ENCODE data around the gene LONRF2.

Gene LONRF2

DNA sequence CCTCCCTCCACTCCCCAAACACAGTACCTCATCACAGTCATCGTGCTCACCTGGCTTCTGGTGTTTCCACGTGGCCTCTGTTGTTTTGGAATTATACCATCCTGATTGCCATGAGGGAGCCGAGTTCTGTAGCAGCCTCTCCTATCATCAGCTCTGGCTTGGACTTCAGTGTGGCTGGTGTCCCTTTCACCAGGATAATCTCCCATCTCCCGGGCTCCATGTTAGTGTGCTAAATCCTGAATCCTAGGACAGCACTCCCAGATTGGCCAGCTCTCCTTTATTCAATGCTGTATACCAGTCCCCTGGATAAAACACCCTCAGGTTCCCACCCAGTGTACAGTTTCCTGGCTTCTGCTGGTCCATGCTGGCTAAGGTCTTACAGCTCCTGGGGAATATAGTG is 53.3 kb downstream of the LONRF2 start:
- Histone ChIP-seq H3K27me3 (ENCODE audit: control insufficient read depth in 5 of 5, insufficient read depth in 4 of 5, low read length in 5 of 5) (no peaks in the 10 kb centered on the region), H3K36me3 (ENCODE audit: control insufficient read depth in 5 of 5, insufficient read depth in 5 of 5, low read length in 5 of 5) (no peaks in the 10 kb centered on the region), H3K9me3 (ENCODE audit: control insufficient read depth in 5 of 5, low read length in 5 of 5) (no peaks in the 10 kb centered on the region), H3K27ac (ENCODE audit: low read depth, low read length) (no peak overlapping the region), H3K9ac (ENCODE audit: low read length in 5 of 5) (no peak overlapping the region), H3K4me1 (ENCODE audit: control insufficient read depth in 5 of 5, insufficient read depth in 5 of 5, low read length in 5 of 5) (peaks cover 0 to 17% (median 3%) of the 10 kb centered on the region in 5 donors), H3K4me3 (ENCODE audit: low read depth in 1 of 5, low read length in 5 of 5) (no peak overlapping the region)

DNA sequence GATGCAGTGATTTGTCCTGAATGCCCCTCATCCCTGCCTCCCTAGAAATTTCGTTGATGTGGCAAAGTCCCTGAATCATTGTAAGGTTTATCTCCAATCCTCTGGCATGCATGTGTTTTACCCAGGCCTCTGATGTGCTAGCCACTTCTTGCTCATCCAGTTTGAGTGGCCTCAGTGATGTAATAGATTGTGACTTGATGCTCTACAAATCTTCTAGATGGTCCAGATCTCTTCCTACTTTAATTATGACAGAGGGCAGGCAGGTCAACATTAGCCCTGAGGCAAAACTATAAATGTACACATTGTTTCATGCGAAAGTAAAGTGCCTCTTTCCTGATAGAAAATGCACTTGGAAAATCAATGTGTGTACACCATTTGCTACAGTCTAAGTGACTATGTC is 54.5 kb downstream of the LONRF2 start:
- no peaks in the 10 kb centered on the region for H3K36me3 ChIP-seq (ENCODE audit: control insufficient read depth in 5 of 5, insufficient read depth in 5 of 5, low read length in 5 of 5)
- H3K9me3 ChIP-seq (ENCODE audit: control insufficient read depth in 5 of 5, low read length in 5 of 5): no peaks in the 10 kb centered on the region
- H3K27ac ChIP-seq (ENCODE audit: low read depth, low read length): no peak overlapping the region
- H3K4me3 ChIP-seq (ENCODE audit: low read depth in 1 of 5, low read length in 5 of 5): no peak overlapping the region
- H3K27me3 ChIP-seq (ENCODE audit: control insufficient read depth in 5 of 5, insufficient read depth in 4 of 5, low read length in 5 of 5): no peaks in the 10 kb centered on the region
- no peak overlapping the region for H3K9ac ChIP-seq (ENCODE audit: low read length in 5 of 5)
- peaks cover 0 to 13% (median 3%) of the 10 kb centered on the region in 5 donors for H3K4me1 ChIP-seq (ENCODE audit: control insufficient read depth in 5 of 5, insufficient read depth in 5 of 5, low read length in 5 of 5)

DNA sequence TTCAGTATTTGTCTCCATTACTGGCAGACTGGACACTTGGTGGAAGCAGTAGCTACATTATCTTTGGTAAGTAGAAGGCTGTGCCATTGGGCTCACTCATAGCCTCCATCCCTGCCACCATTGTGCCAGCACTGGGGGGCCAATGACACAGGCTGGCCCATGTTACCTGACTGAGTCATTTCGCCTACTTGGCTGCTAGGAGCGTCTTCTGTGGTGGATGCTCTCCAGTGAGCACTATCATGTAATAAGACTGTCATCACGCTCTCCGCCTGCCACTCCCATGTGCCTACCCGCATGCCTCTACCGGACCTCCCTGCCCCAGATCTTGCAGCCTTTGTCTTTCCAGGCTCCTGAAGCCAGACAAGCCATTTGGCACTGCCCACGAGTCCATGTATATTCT is 56.2 kb downstream of the LONRF2 start:
- Histone ChIP-seq H3K4me3 (ENCODE audit: low read depth in 1 of 5, low read length in 5 of 5) (no peak overlapping the region), H3K36me3 (ENCODE audit: control insufficient read depth in 5 of 5, insufficient read depth in 5 of 5, low read length in 5 of 5) (no peaks in the 10 kb centered on the region), H3K27ac (ENCODE audit: low read depth, low read length) (no peak overlapping the region), H3K4me1 (ENCODE audit: control insufficient read depth in 5 of 5, insufficient read depth in 5 of 5, low read length in 5 of 5) (peaks cover 0 to 8% (median 0%) of the 10 kb centered on the region in 5 donors), H3K9me3 (ENCODE audit: control insufficient read depth in 5 of 5, low read length in 5 of 5) (no peaks in the 10 kb centered on the region), H3K9ac (ENCODE audit: low read length in 5 of 5) (no peak overlapping the region), H3K27me3 (ENCODE audit: control insufficient read depth in 5 of 5, insufficient read depth in 4 of 5, low read length in 5 of 5) (no peaks in the 10 kb centered on the region)

DNA sequence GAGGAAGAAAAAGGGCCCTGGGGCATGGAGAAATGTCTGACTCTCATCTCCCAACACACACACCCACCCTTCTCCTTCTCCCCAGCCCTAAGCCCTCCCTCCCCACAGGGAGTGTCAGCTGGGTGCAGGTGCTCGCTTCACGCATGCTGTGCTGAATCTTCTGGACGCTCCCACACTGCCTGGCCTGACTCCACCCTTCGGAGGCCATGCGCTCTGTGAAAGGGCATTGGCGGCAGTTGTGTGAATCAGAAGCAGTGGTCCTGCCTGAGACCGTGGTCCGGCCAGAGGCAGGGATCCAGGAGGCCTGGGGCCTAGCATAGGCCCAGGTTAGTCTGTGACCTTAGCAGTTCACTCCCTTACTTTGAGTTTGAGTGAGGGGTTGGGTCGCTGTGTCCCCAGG is 57.1 kb downstream of the LONRF2 start:
- Histone ChIP-seq H3K9ac (ENCODE audit: low read length in 5 of 5) (no peak overlapping the region), H3K36me3 (ENCODE audit: control insufficient read depth in 5 of 5, insufficient read depth in 5 of 5, low read length in 5 of 5) (no peaks in the 10 kb centered on the region), H3K4me1 (ENCODE audit: control insufficient read depth in 5 of 5, insufficient read depth in 5 of 5, low read length in 5 of 5) (peaks cover 0 to 11% (median 0%) of the 10 kb centered on the region in 5 donors), H3K27me3 (ENCODE audit: control insufficient read depth in 5 of 5, insufficient read depth in 4 of 5, low read length in 5 of 5) (no peaks in the 10 kb centered on the region), H3K9me3 (ENCODE audit: control insufficient read depth in 5 of 5, low read length in 5 of 5) (no peaks in the 10 kb centered on the region), H3K4me3 (ENCODE audit: low read depth in 1 of 5, low read length in 5 of 5) (no peak overlapping the region), H3K27ac (ENCODE audit: low read depth, low read length) (no peak overlapping the region)

DNA sequence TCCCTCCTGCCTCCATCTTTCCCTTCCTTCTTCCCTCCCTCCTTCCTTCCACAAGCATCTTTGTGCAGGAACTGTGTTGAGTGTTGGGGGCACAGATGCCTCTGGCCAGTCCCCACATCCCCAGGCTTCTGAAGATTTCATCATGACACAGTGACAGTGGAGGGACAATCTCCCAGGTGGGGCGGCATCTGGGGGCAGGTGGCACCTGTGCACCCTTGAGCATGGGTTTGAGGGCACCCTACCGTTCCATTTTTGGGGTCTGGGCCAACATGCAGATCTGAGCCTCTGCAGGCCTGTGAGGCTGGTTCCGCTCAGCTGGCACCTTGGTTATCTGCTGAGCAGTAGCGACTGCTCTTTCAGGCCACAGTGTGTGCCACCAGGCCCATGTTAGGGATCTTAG is 57.6 kb downstream of the LONRF2 start:
- Histone ChIP-seq H3K4me3 (ENCODE audit: low read depth in 1 of 5, low read length in 5 of 5) (no peak overlapping the region), H3K9ac (ENCODE audit: low read length in 5 of 5) (no peak overlapping the region), H3K36me3 (ENCODE audit: control insufficient read depth in 5 of 5, insufficient read depth in 5 of 5, low read length in 5 of 5) (no peaks in the 10 kb centered on the region), H3K4me1 (ENCODE audit: control insufficient read depth in 5 of 5, insufficient read depth in 5 of 5, low read length in 5 of 5) (peaks cover 0 to 9% (median 0%) of the 10 kb centered on the region in 5 donors), H3K27me3 (ENCODE audit: control insufficient read depth in 5 of 5, insufficient read depth in 4 of 5, low read length in 5 of 5) (no peaks in the 10 kb centered on the region), H3K27ac (ENCODE audit: low read depth, low read length) (no peak overlapping the region), H3K9me3 (ENCODE audit: control insufficient read depth in 5 of 5, low read length in 5 of 5) (no peaks in the 10 kb centered on the region)

DNA sequence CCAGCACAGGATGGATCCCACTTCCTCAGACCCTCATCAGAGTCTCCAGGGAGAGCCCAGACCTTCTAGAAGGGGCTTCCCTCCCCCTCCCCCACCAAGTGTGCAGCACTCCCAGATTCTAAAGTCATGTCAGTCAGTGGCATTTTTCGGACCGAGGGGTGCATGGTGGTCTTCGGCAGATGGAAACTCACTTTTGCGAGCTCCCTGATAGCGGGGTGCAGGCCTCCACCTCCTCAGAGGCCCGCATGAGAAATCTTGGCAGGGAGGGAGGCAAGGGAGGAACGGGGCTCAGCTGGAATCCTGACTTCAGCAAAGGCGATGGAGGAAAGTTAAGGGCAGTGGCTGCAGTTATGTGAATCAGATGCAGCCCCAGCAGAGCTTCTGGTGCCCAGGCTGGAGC is 58.2 kb downstream of the LONRF2 start:
- no peak overlapping the region for H3K4me3 ChIP-seq (ENCODE audit: low read depth in 1 of 5, low read length in 5 of 5)
- H3K9ac ChIP-seq (ENCODE audit: low read length in 5 of 5): no peak overlapping the region
- no peak overlapping the region for H3K27ac ChIP-seq (ENCODE audit: low read depth, low read length)
- H3K4me1 ChIP-seq (ENCODE audit: control insufficient read depth in 5 of 5, insufficient read depth in 5 of 5, low read length in 5 of 5): peaks cover 0 to 9% (median 0%) of the 10 kb centered on the region in 5 donors
- no peaks in the 10 kb centered on the region for H3K27me3 ChIP-seq (ENCODE audit: control insufficient read depth in 5 of 5, insufficient read depth in 4 of 5, low read length in 5 of 5)
- H3K9me3 ChIP-seq (ENCODE audit: control insufficient read depth in 5 of 5, low read length in 5 of 5): no peaks in the 10 kb centered on the region
- H3K36me3 ChIP-seq (ENCODE audit: control insufficient read depth in 5 of 5, insufficient read depth in 5 of 5, low read length in 5 of 5): no peaks in the 10 kb centered on the region

DNA sequence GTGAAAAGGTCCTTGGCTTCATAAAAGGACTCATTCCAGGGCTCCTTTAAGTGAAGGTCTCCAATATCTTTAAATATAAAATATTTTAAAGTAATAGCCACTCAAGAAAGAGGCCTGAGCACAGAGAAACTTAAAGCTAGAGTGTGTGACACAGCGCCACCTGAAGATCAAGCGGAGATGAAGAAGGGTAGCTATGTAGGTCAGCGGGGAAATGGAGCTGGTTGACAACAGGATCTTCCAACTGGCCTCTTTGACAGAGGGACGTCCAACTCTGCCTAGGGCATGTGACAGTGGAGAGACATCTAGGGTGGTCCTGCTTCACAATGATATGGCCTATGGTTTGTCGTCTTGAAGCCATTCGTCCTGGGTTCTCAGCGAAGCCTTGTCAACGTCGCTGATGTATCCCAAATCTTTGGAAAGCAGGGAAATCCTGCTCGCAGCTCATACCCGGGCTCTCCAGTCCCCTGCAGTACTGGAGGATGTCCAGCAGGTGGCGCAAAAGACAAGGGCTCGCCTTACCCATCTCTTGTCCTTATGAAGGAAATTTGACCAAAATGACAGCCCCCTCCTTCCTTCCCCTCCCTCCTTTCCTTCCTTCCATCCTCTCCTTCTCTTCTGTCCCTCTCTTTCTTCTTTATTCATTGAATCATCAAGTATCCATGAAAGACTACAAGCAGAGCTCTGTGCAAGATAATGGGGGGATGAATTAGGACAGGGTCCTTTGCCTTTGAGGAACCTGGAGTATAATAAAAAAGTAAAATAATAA is 59.6 kb downstream of the LONRF2 start:
- no peaks in the 10 kb centered on the region for H3K9me3 ChIP-seq (ENCODE audit: control insufficient read depth in 5 of 5, low read length in 5 of 5)
- no peak overlapping the region for H3K4me3 ChIP-seq (ENCODE audit: low read depth in 1 of 5, low read length in 5 of 5)
- H3K4me1 ChIP-seq (ENCODE audit: control insufficient read depth in 5 of 5, insufficient read depth in 5 of 5, low read length in 5 of 5): peaks cover 0 to 9% (median 0%) of the 10 kb centered on the region in 5 donors
- H3K27me3 ChIP-seq (ENCODE audit: control insufficient read depth in 5 of 5, insufficient read depth in 4 of 5, low read length in 5 of 5): no peaks in the 10 kb centered on the region
- H3K36me3 ChIP-seq (ENCODE audit: control insufficient read depth in 5 of 5, insufficient read depth in 5 of 5, low read length in 5 of 5): no peaks in the 10 kb centered on the region
- no peak overlapping the region for H3K9ac ChIP-seq (ENCODE audit: low read length in 5 of 5)
- H3K27ac ChIP-seq (ENCODE audit: low read depth, low read length): no peak overlapping the region

DNA sequence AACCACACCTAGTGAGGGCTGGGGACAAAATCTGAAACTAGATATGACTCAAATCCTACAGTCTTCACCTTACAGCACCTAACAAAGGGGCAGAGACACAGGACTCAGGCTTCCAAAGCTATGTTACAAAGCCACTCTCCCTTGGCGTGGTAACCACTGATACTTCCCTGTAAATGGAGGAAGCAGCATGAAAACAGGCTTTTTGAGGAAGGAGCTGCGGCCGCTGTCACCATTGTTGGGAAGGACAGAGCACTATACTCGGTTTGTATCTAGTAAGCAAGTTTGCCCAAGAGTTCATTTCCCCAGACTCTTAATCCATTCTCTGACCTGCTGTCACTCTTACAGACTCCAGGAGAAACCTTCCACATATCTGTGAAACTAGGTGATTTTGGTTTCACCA is 60.3 kb downstream of the LONRF2 start:
- Histone ChIP-seq H3K9ac (ENCODE audit: low read length in 5 of 5) (no peak overlapping the region), H3K9me3 (ENCODE audit: control insufficient read depth in 5 of 5, low read length in 5 of 5) (no peaks in the 10 kb centered on the region), H3K4me3 (ENCODE audit: low read depth in 1 of 5, low read length in 5 of 5) (no peak overlapping the region), H3K36me3 (ENCODE audit: control insufficient read depth in 5 of 5, insufficient read depth in 5 of 5, low read length in 5 of 5) (no peaks in the 10 kb centered on the region), H3K27ac (ENCODE audit: low read depth, low read length) (no peak overlapping the region), H3K4me1 (ENCODE audit: control insufficient read depth in 5 of 5, insufficient read depth in 5 of 5, low read length in 5 of 5) (peaks cover 0 to 9% (median 0%) of the 10 kb centered on the region in 5 donors), H3K27me3 (ENCODE audit: control insufficient read depth in 5 of 5, insufficient read depth in 4 of 5, low read length in 5 of 5) (no peaks in the 10 kb centered on the region)

DNA sequence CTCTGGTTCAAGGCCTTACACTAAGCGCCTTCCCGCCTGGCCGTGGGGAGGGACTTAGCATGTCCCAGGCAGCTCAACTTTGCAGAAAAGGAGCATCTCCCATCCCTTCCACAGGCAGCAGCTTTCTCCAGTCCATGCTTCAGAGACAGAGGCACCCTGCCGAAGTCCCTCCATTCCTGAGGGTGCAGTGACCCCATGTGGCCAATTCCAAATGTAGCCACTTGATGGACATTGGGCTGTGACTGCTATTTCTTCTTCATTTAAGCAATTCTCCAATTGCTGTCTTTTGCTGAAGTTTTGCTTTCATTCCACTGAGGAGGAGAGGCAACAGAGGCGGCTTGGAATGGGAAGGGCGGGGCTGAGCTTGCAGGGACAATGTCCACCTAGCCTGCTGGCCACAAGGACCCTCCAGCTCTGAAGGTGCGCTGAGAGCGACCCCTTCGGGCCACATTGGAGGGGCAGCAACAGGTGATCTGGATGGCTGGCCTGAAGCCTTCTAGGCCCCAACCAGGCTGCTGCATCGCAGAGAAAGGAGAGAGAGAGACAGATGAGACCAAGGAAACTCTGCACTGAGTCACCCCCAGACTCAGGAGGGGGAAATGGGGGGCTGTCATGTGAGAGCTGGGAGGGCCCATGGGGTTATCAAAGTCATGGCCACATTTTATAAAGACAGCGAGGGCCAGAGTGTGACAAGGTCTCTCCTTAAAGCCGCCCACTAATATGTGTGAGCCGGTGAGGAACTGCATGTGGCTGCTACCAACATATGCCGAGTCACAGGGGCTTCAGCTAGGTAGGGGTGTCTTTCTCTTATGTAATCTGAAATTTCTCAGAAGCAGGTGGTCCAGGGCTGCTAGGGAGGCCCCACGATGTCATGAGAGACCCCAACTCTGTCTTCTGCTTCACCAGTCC is 61.3 kb downstream of the LONRF2 start:
- Histone ChIP-seq H3K4me1 (ENCODE audit: control insufficient read depth in 5 of 5, insufficient read depth in 5 of 5, low read length in 5 of 5) (peaks cover 0 to 9% (median 0%) of the 10 kb centered on the region in 5 donors), H3K27ac (ENCODE audit: low read depth, low read length) (no peak overlapping the region), H3K27me3 (ENCODE audit: control insufficient read depth in 5 of 5, insufficient read depth in 4 of 5, low read length in 5 of 5) (no peaks in the 10 kb centered on the region), H3K36me3 (ENCODE audit: control insufficient read depth in 5 of 5, insufficient read depth in 5 of 5, low read length in 5 of 5) (no peaks in the 10 kb centered on the region), H3K9ac (ENCODE audit: low read length in 5 of 5) (no peak overlapping the region), H3K9me3 (ENCODE audit: control insufficient read depth in 5 of 5, low read length in 5 of 5) (no peaks in the 10 kb centered on the region), H3K4me3 (ENCODE audit: low read depth in 1 of 5, low read length in 5 of 5) (no peak overlapping the region)

DNA sequence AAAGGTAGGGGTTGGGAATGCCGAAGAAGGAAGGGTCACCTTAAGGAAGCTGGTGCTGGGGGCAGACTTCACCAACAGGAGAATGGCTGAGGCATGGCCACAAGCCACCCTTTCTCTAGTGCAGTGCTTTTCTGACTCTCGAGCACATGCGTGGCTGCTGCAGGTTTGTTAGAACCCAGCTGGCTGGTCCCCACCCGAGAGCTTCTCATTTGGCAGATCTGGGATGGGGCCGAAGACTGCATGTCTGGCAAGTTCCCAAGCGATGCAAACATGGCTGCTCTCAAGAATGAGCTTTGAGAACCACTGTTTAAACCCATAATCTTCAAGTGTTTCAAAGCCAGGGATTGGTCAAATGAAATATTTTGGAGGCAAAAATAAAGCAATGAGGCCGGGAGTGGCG is 63.2 kb downstream of the LONRF2 start:
- H3K9me3 ChIP-seq (ENCODE audit: control insufficient read depth in 5 of 5, low read length in 5 of 5): no peaks in the 10 kb centered on the region
- peaks cover 0 to 9% (median 0%) of the 10 kb centered on the region in 5 donors for H3K4me1 ChIP-seq (ENCODE audit: control insufficient read depth in 5 of 5, insufficient read depth in 5 of 5, low read length in 5 of 5)
- H3K4me3 ChIP-seq (ENCODE audit: low read depth in 1 of 5, low read length in 5 of 5): no peak overlapping the region
- H3K27me3 ChIP-seq (ENCODE audit: control insufficient read depth in 5 of 5, insufficient read depth in 4 of 5, low read length in 5 of 5): no peaks in the 10 kb centered on the region
- no peaks in the 10 kb centered on the region for H3K36me3 ChIP-seq (ENCODE audit: control insufficient read depth in 5 of 5, insufficient read depth in 5 of 5, low read length in 5 of 5)
- no peak overlapping the region for H3K9ac ChIP-seq (ENCODE audit: low read length in 5 of 5)
- H3K27ac ChIP-seq (ENCODE audit: low read depth, low read length): no peak overlapping the region

Measured in subcutaneous abdominal adipose tissue (tissue), 5 donors.